Measurements from ENCODE around the gene MFSD8.
"Not testable (repeated sequence)": the region's sequence is repeated elsewhere in the genome, so short reads cannot be mapped to it uniquely, and the experiment has no call there.

MFSD8 gene, protein sequence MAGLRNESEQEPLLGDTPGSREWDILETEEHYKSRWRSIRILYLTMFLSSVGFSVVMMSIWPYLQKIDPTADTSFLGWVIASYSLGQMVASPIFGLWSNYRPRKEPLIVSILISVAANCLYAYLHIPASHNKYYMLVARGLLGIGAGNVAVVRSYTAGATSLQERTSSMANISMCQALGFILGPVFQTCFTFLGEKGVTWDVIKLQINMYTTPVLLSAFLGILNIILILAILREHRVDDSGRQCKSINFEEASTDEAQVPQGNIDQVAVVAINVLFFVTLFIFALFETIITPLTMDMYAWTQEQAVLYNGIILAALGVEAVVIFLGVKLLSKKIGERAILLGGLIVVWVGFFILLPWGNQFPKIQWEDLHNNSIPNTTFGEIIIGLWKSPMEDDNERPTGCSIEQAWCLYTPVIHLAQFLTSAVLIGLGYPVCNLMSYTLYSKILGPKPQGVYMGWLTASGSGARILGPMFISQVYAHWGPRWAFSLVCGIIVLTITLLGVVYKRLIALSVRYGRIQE

DNA sequence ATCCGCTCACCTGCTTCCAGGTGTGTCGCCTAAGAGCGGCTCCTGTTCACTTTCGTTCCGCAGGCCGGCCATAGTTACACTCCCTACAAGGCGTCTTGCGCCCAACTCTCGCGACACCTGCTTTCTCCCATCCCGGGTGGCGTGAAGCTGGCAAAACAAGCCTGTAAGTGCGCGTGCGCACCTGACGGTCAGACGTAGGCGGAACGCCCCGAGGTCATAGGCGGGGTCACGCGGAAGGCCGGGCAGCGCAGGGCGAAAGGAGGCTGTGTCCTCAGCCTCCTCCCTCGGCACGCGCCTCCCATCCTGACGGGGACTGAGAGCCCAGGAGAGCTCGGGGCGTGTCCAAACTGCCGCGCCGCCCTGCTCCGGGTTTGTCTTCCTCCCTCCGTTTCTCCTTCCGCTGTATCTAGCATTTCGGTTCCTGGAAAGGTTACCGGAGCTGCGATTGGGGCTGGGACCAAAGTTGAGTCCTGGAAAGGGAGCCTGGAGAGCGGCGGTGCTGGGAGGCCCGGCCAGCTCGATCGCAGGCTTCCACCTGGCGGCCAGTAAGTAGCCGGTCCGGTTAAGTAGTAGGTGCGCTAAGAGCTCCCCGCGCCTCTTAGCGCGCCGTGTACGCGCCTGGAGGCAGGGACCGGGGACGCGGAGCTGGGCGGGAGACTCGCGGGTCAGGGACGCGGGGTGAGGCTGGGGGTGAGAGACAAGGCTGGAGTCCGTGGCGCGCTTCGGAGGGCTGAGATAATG, at the start of gene MFSD8, which contains the start of gene ABHD18:
Gene MFSD8 (minus strand): TSS at position 112 of the 741 bp plus-strand sequence. CDS start 40 bp downstream, at position 72.
Gene ABHD18 (plus strand): TSS at position 345 of the 741 bp plus-strand sequence. CDS start 17,550 bp downstream, outside the sequence.
- DNase-seq (ENCODE audit: low read depth in 1 of 2, low spot score in 1 of 2): peak; percentile 97 to 98

DNA sequence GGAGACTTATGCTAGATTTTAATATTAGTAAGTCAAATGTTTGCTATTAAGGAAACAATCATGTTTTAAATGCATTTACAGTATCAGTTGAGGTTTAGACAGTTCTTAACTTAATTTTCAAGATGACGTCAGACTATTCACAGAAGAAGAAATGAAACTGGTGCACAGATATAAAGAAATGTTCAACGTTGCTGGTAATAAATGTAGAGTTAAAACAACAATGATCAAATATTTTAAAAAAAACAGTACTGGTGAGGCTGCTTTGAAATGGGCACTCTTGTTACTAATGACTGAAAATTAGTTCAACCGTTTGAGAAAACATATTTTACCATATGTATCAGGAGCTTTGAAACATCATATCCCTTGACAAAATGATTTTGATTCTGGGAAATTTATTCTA, 44.5 kb upstream of the MFSD8 start:
- DNase-seq (ENCODE audit: low read depth in 1 of 2, low spot score in 1 of 2): no peak

DNA sequence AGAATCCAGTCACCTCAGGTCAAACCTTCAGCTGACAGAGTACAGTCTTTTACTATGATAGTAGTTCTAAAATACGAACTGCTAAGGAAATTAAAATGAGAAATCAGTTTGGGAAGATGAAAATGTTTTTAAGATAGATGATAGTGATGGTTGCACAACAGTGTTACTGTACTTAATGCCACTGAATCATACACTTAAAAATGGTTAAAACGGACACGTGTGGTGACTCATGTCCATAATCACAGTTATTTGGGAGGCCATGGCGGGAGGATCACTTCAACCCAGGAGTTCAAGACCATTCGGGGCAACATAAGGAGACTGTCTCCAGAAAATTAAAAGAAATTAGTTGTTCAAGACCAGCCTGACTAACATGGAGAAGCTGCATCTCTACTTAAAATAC, 41.6 kb upstream of the MFSD8 start:
- no peak for DNase-seq (ENCODE audit: low read depth in 1 of 2, low spot score in 1 of 2)

DNA sequence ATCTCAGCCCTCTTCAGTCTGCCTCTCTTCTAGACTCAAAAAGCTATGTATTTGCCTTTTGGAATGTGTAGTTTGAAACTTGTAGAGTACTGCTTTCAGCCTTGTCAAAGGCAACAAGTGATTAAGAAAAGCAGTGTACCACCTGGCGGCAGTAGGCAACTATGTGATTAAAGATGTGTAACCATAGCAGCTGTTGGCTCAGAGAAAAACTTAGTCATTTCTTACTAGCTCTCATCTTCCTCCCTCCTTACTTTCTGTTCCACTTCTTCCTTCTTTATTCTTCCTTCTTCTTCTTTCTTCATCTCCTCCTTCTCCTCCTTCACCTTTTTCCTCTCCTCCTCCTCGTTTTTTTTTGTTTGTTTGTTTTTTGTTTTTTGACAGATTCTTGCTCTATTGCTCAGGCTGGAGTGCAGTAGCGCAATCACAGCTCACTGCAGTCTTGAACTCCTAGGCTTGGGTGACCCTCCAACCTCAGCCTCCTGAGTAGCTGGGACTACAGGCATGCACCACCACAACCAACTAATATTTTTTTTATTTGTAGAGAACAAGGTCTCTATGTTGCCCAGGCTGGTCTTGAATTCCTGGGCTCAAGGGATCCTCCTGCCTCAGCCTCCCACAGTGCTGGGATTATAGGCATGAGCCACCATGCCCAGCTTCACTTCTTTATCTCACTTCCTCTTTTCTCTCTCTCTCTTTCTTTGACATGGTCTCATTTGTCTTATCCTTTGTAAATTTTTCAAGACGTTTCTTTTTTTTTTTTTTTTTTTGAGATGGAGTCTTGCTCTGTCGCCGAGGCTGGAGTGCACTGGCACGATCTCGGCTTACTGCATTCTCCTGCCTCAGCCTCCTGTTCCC, 32.8 kb upstream of the MFSD8 start:
- no peak for DNase-seq (ENCODE audit: low read depth in 1 of 2, low spot score in 1 of 2)

DNA sequence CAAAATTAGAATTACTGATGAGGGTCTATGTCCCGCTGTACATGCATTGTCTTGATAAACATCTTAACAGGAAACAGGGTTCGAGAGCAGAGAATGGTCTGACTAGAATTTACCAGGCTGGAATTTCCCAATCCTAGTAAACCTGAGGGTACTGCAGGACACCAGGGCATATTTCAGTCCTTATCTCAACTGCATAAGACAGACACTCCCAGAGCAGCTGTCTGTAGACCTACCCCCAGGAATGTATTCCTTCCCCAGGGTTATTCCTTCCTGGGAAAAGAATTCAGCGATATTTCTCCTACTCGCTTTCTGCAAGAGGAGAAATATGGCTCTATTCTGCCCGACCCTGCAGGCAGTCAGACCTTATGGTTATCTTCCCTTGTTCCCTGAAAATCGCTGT, 31.5 kb upstream of the MFSD8 start:
- not testable (repeated sequence) for DNase-seq (ENCODE audit: low read depth in 1 of 2, low spot score in 1 of 2)

DNA sequence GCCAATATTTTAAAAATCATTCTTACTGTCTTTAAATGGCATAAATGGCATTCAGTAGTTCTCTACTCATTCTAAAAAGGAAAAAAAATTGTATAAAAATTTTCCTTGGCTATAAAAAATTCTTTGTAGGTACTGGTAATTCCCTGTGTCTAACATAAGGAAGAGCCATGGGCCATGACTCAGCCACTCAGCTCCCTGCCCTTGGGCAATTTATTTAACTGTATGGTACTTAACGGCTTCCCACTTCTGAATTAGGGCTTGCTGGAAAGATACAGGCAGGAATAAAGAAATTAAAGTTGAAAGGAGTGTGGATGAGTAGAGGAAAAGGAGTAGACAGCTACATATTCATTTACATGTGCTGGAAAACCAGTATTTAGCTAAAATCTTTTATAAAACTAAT, 30.8 kb upstream of the MFSD8 start:
- DNase-seq (ENCODE audit: low read depth in 1 of 2, low spot score in 1 of 2): no peak

DNA sequence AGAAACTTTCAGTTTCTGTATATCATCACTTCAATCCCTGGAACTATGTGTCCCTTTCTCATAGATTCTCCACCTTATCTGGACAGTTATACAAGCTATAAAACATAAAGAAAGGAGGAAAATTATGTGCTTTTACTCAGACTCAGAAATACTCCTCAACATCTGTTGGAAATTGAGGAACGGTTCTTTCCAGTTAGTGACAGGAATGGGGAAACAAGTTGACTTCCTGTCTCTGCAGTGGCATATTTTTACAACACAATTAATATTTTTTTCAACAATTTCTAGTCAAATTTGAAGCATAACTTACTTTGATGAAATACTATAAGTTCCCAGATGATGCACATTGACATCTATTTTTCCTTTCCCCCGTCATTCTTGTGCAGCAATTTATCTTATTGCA, 28.2 kb upstream of the MFSD8 start:
- DNase-seq (ENCODE audit: low read depth in 1 of 2, low spot score in 1 of 2): no peak

DNA sequence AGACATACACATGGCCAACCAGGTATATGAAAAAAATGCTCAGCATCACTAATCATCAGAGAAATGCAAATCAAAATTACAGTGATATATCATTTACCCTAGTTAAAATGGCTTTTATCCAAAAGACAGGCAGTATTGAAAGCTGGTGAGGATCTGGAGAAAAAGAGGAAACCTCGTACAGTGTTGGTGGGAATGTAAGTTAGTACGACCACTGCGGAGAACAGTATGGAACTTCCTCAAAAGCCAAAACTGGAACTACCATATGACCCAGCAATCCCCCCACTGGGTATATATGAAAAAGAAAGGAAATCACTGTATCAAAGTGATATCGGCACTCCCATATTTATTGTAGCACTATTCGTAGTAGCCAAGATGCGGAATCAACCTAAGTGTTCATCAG, 23.7 kb upstream of the MFSD8 start:
- DNase-seq (ENCODE audit: low read depth in 1 of 2, low spot score in 1 of 2): no peak

DNA sequence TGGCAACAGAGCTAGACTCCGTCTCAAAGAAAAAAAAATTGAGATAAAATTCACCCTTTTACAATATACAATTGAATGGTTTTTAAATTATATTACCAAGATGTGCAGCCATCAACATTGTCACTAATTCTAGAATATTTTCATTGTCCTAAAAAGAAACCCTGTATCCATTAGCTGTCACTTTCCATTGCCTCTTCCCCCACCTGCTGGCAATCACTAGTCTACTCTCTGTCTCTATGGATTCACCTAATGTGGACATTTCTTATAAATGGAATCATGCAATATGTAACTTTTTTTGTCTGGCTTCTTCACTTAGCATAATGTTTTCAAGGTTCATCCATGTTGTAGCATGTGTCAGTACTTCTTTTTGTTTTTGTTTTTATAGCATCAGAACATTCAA, 21.0 kb upstream of the MFSD8 start:
- DNase-seq (ENCODE audit: low read depth in 1 of 2, low spot score in 1 of 2): no peak

DNA sequence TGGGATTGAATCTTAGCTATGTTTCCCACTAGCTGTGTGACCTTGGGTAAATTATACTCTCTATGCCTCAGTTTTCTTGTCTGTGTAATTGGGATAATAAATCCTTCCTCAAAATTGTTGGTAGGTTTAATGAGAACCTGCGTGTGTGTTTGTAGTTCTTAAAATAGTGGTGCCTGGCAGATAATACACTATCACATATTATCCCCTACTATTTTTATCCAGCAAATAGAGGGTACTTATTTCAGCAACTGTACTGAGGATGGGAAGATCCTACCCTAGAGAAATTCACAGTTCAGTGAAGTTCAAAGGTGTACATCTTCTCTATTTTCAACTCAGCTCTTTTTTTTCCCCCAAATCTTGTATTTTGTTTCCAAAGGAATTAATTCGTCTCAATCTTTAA, 17.5 kb upstream of the MFSD8 start:
- DNase-seq (ENCODE audit: low read depth in 1 of 2, low spot score in 1 of 2): no peak

DNA sequence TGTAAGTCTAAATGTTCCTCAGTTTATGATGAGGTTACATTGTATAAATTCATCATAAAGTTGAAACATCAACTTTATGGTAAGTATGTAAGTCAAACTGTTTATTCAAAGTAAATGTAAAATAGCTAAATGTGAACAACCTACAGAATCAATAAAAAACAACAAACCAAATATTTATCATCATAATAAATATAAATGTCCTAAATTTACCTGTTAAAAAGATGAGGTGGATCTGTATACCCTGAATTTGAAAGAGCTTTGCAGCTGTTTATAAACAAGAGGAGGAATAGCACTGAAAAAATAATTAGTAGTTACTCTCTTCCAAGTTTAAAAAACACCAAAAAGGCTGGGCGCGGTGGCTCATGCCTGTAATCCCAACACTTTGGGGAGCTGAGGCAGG, 14.0 kb upstream of the MFSD8 start:
- no peak for DNase-seq (ENCODE audit: low read depth in 1 of 2, low spot score in 1 of 2)

DNA sequence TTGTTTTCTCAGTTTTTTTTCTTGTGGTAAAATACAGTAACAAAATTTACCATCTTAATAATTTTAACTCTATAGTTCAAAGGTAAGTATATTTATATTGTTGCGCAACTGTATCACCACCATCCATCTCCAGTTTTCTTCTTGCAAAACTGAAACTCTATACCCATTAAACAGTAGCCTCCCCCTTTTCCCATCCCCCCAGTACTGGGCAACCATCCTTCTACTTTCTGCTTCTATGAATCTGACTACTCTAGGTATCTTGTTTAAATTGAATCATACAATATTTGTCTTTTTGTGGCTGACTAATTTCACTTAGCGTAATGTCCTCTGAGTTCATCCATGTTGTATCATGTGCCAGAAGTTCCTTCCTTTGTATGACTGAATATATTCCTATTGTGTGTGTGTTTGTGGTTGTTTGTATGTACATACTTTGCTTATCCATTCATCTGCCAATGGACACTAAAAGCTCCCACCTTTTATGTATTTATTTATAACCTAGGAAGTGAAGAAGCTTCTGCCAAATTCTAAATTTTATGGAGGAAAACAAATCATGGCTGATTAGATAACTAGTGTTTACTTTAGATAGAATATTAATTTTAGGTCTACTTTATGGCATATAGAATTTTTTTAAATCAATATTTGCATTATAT, 10.3 kb upstream of the MFSD8 start:
- DNase-seq (ENCODE audit: low read depth in 1 of 2, low spot score in 1 of 2): no peak

DNA sequence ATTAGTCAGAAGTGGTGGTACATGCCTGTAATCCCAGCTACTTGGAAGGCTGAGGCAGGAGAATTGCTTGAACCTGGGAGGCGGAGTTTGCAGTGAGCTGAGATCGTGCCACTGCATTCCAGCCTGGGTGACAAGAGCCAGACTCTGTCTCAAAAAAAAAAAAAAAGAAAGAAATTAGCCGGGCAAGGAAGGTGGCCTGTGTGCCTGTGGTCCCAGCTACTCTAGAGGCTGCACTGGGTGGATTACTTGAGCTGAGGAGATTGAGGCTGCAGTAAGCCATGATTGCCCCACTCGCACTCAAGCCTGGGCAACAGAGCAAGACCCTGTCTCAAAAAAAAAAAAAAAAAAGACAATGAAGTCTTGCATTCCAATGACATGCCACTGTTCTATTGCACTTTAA, 6.0 kb upstream of the MFSD8 start:
- not testable (repeated sequence) for DNase-seq (ENCODE audit: low read depth in 1 of 2, low spot score in 1 of 2)

DNA sequence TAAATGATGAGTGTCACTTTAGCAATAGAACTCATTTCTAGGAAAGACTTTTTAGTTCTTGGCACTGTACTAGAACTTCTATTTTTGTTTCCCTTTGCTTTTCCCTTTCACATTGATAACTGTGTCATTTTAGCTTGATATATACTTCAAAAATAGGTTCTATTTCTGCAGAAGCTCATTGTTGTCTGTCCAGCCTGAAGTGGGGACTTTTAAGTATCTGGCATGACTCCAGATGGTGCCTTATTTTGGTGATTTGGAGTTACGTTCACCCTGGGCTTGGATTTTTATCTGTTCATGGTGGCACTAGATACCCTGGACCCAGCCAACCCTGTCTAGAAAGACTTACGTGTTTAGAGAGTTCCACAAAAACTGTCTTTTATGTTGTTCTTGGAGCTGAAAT, 3.6 kb upstream of the MFSD8 start:
- DNase-seq (ENCODE audit: low read depth in 1 of 2, low spot score in 1 of 2): no peak

DNA sequence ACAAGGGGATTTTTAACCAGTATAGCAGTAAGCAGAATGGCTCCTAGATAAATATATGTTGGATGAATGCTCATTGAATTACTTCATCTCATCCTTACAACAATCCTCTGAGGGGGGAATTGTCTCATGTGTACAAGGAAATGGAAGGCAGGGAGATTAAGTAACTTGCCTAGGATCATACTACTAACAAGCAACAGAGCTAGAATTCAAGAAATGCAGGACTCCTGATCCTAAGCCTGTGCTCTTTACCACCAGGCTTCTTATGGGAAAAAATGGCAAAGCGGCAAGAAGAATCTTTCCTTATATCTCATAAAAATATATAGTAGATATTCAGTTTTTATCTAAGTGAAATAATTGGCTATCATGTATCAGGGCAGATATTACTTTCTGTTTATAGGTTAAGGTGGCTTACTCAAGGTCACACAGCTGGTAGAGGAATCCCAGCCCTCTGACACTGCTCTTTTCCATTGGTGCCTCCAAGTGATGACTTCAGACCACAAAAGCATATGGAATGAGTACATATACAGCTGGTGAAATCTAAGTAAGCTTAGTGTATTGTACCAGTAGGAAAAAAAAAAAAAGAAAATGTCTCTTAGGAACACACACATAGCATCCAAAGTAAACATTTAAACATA, 2.3 kb upstream of the MFSD8 start:
- DNase-seq (ENCODE audit: low read depth in 1 of 2, low spot score in 1 of 2): no peak

DNA sequence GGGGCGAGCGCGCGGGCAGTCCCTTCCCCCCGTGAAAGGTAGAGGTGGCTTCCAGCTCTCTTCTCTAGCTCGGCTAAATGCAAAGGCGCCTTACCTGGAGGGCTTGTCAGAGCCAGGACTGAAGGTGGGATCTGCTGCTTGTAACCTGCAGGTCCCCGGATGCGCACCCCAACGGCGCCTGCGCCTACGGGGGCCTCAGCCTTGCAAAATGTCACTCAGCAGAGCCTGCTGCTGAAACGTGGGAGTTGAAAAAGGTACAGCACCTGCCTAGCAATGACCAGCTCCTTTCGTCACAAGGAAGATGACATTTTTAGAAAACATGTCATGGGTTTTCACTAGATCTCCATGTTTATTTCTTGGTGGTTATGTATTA, 816 bp upstream of the MFSD8 start:
- DNase-seq (ENCODE audit: low read depth in 1 of 2, low spot score in 1 of 2): peak; percentile 36 to 55

DNA sequence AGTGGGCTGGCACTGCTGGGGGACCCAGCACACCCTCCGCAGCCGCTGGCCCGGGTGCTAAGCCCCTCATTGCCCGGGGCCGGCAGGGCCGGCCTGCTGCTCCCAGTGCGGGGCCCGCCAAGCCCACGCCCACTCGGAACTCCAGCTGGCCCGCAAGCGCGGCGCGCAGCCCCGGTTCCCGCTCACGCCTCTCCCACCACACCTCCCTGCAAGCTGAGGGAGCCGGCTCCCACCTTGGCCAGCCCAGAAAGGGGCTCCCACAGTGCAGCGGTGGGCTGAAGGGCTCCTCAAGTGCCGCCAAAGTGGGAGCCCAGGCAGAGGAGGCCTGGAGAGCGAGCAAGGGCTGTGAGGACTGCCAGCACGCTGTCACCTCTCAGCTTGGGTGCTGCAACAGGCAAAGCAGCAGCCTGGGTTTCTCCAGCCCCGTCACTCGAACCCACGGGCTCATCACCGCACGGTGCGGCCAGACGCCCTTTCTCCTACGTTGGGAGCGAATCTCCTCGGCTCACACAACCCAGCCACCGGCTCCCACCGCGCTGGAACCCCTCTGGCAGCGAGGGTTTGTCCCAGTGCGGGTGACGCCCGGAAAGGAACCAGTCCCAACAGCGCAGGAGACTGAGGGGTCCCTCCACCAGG, 429 bp downstream of the MFSD8 start:
- not testable (repeated sequence) for DNase-seq (ENCODE audit: low read depth in 1 of 2, low spot score in 1 of 2)

DNA sequence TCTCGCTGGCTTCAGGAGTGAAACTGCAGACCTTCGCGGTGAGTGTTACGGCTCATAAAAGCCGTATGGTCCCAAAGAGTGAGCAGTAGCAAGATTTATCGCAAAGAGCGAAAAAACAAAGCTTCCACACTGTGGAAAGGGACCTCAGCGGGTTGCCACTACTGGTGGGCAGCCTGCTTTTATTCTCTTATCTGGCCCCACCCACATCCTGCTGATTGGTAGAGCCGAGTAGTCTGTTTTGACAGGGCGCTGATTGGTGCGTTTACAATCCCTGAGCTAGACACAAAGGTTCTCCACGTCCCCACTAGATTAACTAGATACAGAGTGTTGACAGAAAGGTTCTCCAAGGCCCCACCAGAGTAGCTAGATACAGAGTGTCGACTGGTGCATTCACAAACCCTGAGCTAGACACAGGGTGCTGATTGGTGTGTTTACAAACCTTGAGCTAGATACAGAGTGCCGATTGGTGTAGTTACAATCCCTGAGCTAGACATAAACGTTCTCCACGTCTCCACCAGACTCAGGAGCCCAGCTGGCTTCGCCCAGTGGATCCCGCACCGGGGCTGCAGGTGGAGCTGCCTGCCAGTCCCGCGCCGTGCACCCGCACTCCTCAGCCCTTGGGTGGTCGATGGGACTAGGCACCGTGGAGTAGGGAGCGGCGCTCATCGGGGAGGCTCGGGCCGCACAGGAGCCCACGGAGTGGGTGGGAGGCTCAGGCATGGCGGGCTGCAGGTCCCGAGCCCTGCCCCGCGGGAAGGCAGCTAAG, 1.2 kb downstream of the MFSD8 start:
- DNase-seq (ENCODE audit: low read depth in 1 of 2, low spot score in 1 of 2): not testable (repeated sequence)

DNA sequence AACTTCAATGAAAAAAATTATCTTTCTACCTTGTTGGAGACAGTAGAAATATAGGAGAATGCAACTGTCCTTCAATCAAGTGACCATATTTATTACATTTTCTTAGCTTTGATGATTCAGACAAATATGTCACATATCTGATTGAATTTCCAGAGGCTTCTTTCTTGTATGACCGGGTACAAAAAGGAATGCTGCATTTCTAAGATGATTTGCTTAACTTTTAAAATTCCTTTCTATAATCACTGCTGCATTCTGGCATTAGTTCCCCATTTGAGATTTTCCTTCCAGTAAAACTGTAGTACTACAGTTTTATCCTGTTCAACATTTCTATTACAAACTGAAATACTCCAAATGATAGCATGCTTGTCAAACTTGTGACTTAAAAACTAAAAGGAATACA, 5.2 kb downstream of the MFSD8 start:
- no peak for DNase-seq (ENCODE audit: low read depth in 1 of 2, low spot score in 1 of 2)

Measured in stimulated activated CD4-positive, alpha-beta T cell treated with anti-CD3 and anti-CD28 coated beads, Interleukin-15, amount 100 ng/mL, for 1 hour (primary cell).